Measurements from ENCODE around the gene TGFBR3. TPM values are rescaled to one million over a fixed set of nuclear protein-coding genes. Genes with fewer than 3 reads are reported as not detected.

TGFBR3 gene
- total and polyA plus RNA-seq, 9 of the 15 experiments (the other 6 are each of a cell fraction or from before 2014, with no cell fraction given), result 3.6 to 32.4 (median 15.6) TPM

DNA sequence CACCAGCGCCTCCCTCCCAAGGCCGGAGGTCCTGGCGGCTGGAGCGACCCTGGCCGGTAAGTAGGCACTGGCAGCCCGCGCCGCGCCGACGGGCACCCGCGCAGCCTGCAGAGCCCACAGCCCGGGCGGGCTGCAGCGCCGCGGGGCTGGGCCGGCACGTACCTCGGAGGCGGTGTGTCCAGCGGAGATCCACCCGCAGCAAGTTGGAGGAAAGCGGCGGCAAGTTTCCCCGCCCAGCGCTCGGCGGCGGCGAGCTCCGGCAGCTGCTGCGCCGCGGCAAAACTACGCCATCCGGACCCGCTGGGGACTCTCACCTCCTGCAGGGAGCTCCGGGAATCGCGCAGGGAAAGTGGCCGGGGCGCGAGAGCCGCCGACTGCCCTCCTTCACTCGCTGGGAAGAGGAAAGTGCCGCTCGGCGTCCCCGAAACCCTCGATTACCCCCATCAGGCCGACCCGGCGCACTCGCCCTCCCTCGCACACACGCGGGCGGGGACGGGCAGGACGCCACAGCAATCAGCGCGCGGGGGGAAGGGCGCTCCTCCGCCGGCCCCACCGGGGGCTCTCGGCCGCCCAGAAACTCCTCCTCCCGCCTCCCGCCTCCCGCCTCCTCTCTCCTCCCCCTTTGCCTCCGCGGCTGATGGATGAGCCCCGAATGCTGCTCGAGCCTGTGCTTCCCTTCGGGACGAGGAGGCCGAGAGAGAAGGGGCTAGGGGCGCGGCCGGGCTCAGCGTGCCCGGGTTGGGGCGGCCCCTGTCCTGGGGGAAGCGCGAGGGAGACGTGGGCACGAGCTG lies at the start of gene TGFBR3 (continued):
- TF ChIP-seq, protein P1, sequence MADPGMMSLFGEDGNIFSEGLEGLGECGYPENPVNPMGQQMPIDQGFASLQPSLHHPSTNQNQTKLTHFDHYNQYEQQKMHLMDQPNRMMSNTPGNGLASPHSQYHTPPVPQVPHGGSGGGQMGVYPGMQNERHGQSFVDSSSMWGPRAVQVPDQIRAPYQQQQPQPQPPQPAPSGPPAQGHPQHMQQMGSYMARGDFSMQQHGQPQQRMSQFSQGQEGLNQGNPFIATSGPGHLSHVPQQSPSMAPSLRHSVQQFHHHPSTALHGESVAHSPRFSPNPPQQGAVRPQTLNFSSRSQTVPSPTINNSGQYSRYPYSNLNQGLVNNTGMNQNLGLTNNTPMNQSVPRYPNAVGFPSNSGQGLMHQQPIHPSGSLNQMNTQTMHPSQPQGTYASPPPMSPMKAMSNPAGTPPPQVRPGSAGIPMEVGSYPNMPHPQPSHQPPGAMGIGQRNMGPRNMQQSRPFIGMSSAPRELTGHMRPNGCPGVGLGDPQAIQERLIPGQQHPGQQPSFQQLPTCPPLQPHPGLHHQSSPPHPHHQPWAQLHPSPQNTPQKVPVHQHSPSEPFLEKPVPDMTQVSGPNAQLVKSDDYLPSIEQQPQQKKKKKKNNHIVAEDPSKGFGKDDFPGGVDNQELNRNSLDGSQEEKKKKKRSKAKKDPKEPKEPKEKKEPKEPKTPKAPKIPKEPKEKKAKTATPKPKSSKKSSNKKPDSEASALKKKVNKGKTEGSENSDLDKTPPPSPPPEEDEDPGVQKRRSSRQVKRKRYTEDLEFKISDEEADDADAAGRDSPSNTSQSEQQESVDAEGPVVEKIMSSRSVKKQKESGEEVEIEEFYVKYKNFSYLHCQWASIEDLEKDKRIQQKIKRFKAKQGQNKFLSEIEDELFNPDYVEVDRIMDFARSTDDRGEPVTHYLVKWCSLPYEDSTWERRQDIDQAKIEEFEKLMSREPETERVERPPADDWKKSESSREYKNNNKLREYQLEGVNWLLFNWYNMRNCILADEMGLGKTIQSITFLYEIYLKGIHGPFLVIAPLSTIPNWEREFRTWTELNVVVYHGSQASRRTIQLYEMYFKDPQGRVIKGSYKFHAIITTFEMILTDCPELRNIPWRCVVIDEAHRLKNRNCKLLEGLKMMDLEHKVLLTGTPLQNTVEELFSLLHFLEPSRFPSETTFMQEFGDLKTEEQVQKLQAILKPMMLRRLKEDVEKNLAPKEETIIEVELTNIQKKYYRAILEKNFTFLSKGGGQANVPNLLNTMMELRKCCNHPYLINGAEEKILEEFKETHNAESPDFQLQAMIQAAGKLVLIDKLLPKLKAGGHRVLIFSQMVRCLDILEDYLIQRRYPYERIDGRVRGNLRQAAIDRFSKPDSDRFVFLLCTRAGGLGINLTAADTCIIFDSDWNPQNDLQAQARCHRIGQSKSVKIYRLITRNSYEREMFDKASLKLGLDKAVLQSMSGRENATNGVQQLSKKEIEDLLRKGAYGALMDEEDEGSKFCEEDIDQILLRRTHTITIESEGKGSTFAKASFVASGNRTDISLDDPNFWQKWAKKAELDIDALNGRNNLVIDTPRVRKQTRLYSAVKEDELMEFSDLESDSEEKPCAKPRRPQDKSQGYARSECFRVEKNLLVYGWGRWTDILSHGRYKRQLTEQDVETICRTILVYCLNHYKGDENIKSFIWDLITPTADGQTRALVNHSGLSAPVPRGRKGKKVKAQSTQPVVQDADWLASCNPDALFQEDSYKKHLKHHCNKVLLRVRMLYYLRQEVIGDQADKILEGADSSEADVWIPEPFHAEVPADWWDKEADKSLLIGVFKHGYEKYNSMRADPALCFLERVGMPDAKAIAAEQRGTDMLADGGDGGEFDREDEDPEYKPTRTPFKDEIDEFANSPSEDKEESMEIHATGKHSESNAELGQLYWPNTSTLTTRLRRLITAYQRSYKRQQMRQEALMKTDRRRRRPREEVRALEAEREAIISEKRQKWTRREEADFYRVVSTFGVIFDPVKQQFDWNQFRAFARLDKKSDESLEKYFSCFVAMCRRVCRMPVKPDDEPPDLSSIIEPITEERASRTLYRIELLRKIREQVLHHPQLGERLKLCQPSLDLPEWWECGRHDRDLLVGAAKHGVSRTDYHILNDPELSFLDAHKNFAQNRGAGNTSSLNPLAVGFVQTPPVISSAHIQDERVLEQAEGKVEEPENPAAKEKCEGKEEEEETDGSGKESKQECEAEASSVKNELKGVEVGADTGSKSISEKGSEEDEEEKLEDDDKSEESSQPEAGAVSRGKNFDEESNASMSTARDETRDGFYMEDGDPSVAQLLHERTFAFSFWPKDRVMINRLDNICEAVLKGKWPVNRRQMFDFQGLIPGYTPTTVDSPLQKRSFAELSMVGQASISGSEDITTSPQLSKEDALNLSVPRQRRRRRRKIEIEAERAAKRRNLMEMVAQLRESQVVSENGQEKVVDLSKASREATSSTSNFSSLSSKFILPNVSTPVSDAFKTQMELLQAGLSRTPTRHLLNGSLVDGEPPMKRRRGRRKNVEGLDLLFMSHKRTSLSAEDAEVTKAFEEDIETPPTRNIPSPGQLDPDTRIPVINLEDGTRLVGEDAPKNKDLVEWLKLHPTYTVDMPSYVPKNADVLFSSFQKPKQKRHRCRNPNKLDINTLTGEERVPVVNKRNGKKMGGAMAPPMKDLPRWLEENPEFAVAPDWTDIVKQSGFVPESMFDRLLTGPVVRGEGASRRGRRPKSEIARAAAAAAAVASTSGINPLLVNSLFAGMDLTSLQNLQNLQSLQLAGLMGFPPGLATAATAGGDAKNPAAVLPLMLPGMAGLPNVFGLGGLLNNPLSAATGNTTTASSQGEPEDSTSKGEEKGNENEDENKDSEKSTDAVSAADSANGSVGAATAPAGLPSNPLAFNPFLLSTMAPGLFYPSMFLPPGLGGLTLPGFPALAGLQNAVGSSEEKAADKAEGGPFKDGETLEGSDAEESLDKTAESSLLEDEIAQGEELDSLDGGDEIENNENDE (IDR thresholded peaks at IDR 0.05; ENCODE audit: low read depth, low read length), result no peak
- TF ChIP-seq, protein P2, sequence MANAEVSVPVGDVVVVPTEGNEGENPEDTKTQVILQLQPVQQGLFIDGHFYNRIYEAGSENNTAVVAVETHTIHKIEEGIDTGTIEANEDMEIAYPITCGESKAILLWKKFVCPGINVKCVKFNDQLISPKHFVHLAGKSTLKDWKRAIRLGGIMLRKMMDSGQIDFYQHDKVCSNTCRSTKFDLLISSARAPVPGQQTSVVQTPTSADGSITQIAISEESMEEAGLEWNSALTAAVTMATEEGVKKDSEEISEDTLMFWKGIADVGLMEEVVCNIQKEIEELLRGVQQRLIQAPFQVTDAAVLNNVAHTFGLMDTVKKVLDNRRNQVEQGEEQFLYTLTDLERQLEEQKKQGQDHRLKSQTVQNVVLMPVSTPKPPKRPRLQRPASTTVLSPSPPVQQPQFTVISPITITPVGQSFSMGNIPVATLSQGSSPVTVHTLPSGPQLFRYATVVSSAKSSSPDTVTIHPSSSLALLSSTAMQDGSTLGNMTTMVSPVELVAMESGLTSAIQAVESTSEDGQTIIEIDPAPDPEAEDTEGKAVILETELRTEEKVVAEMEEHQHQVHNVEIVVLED (CRISPR knock-in tag; IDR thresholded peaks at IDR 0.05), result peak; percentile 41; the same call in 1 of the 2 replicates
- TF ChIP-seq ZNF507 (tag; conservative IDR thresholded peaks at IDR 0.05) (no peak), L3MBTL2 (IDR thresholded peaks at IDR 0.05) (peak; percentile 79), SMARCB1 (IDR thresholded peaks at IDR 0.05; ENCODE audit: insufficient read length, low read depth) (no peak), POLR2G (IDR thresholded peaks at IDR 0.05; ENCODE audit: low read depth, low read length) (peak; percentile 88), ZFP36 (IDR thresholded peaks at IDR 0.05; ENCODE audit: low read depth, low read length, partially characterized antibody) (no peak), ZC3H11A (IDR thresholded peaks at IDR 0.05; ENCODE audit: low read depth, low read length) (no peak), BCOR (IDR thresholded peaks at IDR 0.05) (peak; percentile 69), ZNF253 (CRISPR knock-in tag; conservative IDR thresholded peaks at IDR 0.05) (no peak)
- TF ChIP-seq, protein P3, sequence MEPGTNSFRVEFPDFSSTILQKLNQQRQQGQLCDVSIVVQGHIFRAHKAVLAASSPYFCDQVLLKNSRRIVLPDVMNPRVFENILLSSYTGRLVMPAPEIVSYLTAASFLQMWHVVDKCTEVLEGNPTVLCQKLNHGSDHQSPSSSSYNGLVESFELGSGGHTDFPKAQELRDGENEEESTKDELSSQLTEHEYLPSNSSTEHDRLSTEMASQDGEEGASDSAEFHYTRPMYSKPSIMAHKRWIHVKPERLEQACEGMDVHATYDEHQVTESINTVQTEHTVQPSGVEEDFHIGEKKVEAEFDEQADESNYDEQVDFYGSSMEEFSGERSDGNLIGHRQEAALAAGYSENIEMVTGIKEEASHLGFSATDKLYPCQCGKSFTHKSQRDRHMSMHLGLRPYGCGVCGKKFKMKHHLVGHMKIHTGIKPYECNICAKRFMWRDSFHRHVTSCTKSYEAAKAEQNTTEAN (CRISPR knock-in tag; IDR thresholded peaks at IDR 0.05), result no peak
